PFSK-1 (cell line): Measurements from ENCODE around the gene TCF7.

Experiments used
- FOXP2 ChIP-seq: optimal IDR thresholded peaks from 2 replicates; pipeline ENCODE3; 2011; ENCODE audit warnings: borderline replicate concordance, control low read depth, inconsistent platforms; ENCODE audit not compliant: insufficient read depth; ENCODE audit errors: extremely low read length, extremely low read depth
- SIN3A ChIP-seq: IDR thresholded peaks from 2 replicates; pipeline ENCODE4 v1.6.1; 2012; ENCODE audit warnings: mild to moderate bottlenecking, low read length, moderate library complexity, borderline replicate concordance; ENCODE audit not compliant: insufficient read depth
- TF ChIP-seq, protein P1 (sequence below), 2 experiments: IDR thresholded peaks; 2 replicates each; pipeline versions ENCODE4 v1.6.1 to v1.8.0; 2011 to 2012; ENCODE audit warnings: low read depth in 2 of 2, low read length in 2 of 2, control low read depth in 1 of 2, inconsistent platforms in 1 of 2, mild to moderate bottlenecking in 1 of 2, moderate library complexity in 1 of 2; ENCODE audit not compliant: insufficient read depth in 1 of 2

DNA sequence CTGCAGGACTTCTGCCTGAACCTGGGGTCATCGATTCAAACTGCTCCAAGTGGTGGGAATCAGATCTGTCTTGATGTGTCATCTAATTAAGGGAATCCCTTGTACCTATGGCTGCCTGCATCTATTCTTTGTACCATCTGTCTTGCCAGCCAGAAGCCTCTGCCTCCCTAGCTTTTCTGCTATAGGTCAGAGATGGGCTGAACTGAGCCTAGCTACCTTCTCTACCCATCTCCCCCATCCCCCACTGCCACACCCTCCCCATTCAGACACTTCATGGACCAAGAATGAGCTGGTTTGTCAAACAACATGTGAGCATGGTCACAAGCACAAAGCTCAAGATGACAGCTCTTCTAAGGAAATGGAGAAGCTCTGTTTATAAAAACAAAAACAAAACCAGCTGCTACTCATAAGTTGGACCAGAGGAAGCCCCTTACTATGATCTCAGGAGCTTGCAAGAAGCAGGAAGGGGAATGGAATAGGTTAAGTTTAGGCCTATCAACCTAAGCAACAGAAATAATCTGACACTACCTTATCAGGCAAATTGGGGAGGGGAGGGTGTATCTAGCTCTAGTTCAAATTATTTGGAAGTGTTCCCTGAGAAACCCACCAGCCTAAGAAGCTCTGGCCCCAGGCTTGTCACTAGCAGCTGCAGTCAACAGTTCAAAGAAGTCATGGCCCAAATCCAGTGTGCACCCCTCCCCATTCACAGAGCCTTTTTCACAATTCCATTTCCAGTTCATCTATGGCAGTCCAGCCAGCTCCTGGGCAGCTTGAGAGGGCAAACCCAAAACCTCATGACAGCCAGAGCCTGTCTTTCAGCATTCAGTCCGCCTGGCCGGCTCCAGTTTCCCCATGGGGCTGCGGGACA lies 32.4 kb downstream of the TCF7 start:
- TF ChIP-seq SIN3A: no peak
- TF ChIP-seq, protein P1, sequence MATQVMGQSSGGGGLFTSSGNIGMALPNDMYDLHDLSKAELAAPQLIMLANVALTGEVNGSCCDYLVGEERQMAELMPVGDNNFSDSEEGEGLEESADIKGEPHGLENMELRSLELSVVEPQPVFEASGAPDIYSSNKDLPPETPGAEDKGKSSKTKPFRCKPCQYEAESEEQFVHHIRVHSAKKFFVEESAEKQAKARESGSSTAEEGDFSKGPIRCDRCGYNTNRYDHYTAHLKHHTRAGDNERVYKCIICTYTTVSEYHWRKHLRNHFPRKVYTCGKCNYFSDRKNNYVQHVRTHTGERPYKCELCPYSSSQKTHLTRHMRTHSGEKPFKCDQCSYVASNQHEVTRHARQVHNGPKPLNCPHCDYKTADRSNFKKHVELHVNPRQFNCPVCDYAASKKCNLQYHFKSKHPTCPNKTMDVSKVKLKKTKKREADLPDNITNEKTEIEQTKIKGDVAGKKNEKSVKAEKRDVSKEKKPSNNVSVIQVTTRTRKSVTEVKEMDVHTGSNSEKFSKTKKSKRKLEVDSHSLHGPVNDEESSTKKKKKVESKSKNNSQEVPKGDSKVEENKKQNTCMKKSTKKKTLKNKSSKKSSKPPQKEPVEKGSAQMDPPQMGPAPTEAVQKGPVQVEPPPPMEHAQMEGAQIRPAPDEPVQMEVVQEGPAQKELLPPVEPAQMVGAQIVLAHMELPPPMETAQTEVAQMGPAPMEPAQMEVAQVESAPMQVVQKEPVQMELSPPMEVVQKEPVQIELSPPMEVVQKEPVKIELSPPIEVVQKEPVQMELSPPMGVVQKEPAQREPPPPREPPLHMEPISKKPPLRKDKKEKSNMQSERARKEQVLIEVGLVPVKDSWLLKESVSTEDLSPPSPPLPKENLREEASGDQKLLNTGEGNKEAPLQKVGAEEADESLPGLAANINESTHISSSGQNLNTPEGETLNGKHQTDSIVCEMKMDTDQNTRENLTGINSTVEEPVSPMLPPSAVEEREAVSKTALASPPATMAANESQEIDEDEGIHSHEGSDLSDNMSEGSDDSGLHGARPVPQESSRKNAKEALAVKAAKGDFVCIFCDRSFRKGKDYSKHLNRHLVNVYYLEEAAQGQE (IDR thresholded peaks at IDR 0.05; ENCODE audit: insufficient read depth in 1 of 2, low read depth in 2 of 2, low read length in 2 of 2): no peak
- TF ChIP-seq FOXP2: no peak
